H1 (cell line): ENCODE results near the gene NAV2.

Experiments
- CTCF ChIP-seq, 3 experiments: IDR thresholded peaks; 1 replicate in 2 of 3; 2 replicates in 1 of 3; pipeline versions ENCODE4 v1.5.1 to v1.6.1; 2011; ENCODE audit warnings: low read length in 3 of 3, mild to moderate bottlenecking in 3 of 3, inconsistent platforms in 2 of 3, low read depth in 1 of 3, moderate library complexity in 1 of 3; ENCODE audit not compliant: insufficient read depth in 1 of 3; ENCODE audit errors: control extremely low read depth in 1 of 3
- EP300 ChIP-seq, 2 experiments: IDR thresholded peaks; 1 replicate in 1 of 2; 2 replicates in 1 of 2; pipeline ENCODE4 v1.6.1; 2011 to 2012; ENCODE audit warnings: low read depth in 2 of 2, low read length in 2 of 2, mild to moderate bottlenecking in 2 of 2, borderline replicate concordance in 1 of 2, inconsistent platforms in 1 of 2, moderate library complexity in 1 of 2
- GABPA ChIP-seq: IDR thresholded peaks from 2 replicates; pipeline ENCODE4 v1.6.1; 2011; ENCODE audit warnings: mild to moderate bottlenecking, low read length, moderate library complexity, borderline replicate concordance; ENCODE audit not compliant: insufficient read depth
- MAFK ChIP-seq: IDR thresholded peaks from 2 replicates; pipeline ENCODE4 v1.6.1; 2012; ENCODE audit warnings: low read depth, mild to moderate bottlenecking, improper control_type of control experiment, low read length
- POLR2A ChIP-seq, 2 experiments: IDR thresholded peaks; 1 replicate in 1 of 2; 2 replicates in 1 of 2; pipeline ENCODE4 v1.6.1; 2011; ENCODE audit warnings: low read depth in 2 of 2, low read length in 2 of 2, mild to moderate bottlenecking in 2 of 2; ENCODE audit errors: control extremely low read depth in 1 of 2
- POLR2AphosphoS5 ChIP-seq: IDR thresholded peaks from 2 replicates; pipeline ENCODE4 v1.6.1; 2011; ENCODE audit warnings: low read depth, low read length
- SUZ12 ChIP-seq: fragments of 200-600 bp; sonication (generic); IDR thresholded peaks from 2 replicates; pipeline ENCODE4 v1.6.1; 2012; ENCODE audit warnings: mild to moderate bottlenecking, inconsistent platforms, low read length, moderate library complexity, mixed read lengths
- TAF1 ChIP-seq: IDR thresholded peaks from 2 replicates; pipeline ENCODE4 v1.6.1; 2011; ENCODE audit warnings: mild to moderate bottlenecking, low read depth, low read length
- TEAD4 ChIP-seq: IDR thresholded peaks from 2 replicates; pipeline ENCODE4 v1.6.1; 2012; ENCODE audit warnings: low read depth, low read length, inconsistent platforms, mixed read lengths

GRCh38 chr11:19939415-19939929 lies 226.8 kb downstream of the NAV2 start:
- no peak for TF ChIP-seq CTCF (IDR thresholded peaks at IDR 0.05; ENCODE audit: control extremely low read depth in 1 of 3, insufficient read depth in 1 of 3, low read depth in 1 of 3, low read length in 3 of 3)
- TF ChIP-seq GABPA = no peak
- no peak for TF ChIP-seq TEAD4
- TF ChIP-seq TAF1 = no peak
- no peak for TF ChIP-seq POLR2A (IDR thresholded peaks at IDR 0.05; ENCODE audit: control extremely low read depth in 1 of 2, low read depth in 2 of 2, low read length in 2 of 2)
- TF ChIP-seq EP300 (IDR thresholded peaks at IDR 0.05; ENCODE audit: borderline replicate concordance in 1 of 2, low read depth in 2 of 2, low read length in 2 of 2) = no peak
- no peak for TF ChIP-seq SUZ12
- TF ChIP-seq MAFK = no peak
- TF ChIP-seq POLR2AphosphoS5 = no peak
